PC-9 (cell line): ENCODE results near the gene SRXN1. TPM values are rescaled to one million over a fixed set of nuclear protein-coding genes. Genes with fewer than 3 reads are reported as not detected.

Source experiments
- BruUV-seq: library from RNA; stranded (reverse); fragments of 400-500 nt; replicated peaks from 2 replicates; lab custom pipeline; 2021; lab: Mats Ljungman, UMichigan
- CTCF ChIA-PET: fragments of 300-600 bp; sonication (Branson Sonifier 250); formaldehyde crosslinking; loops from one replicate; lab custom pipeline; 2022; ENCODE audit warnings: antibody characterized with exemption; lab: Charles Lee
- POLR2A ChIA-PET: fragments of 300-600 bp; sonication (Branson Sonifier 250); formaldehyde crosslinking; loops from one replicate; lab custom pipeline; 2022; ENCODE audit warnings: antibody characterized with exemption; ENCODE audit not compliant: unreplicated experiment; lab: Charles Lee
- DNase-seq, 2 experiments: peaks; one replicate each; pipeline versions ENCODE4 v3.0.0 to v3.0.0-alpha.2; 2015 to 2022; ENCODE audit warnings: mixed read lengths in 1 of 2
- H2AFZ ChIP-seq: fragments of 200-600 bp; sonication (generic); 2 replicates; pipeline ENCODE4 v1.8.1; 2017; ENCODE audit warnings: antibody characterized with exemption
- H3F3A ChIP-seq: fragments of 200-600 bp; sonication (generic); 2 replicates; pipeline ENCODE4 v1.8.1; 2017; ENCODE audit warnings: antibody characterized with exemption, mild to moderate bottlenecking, low read depth; ENCODE audit not compliant: insufficient read depth
- H3K27ac ChIP-seq: fragments of 200-600 bp; sonication (generic); 2 replicates; pipeline ENCODE4 v1.6.1; 2016; ENCODE audit warnings: mixed run types
- H3K27me3 ChIP-seq: fragments of 200-600 bp; sonication (generic); 2 replicates; pipeline ENCODE4 v1.6.1; 2016; ENCODE audit warnings: low read depth, mixed run types; ENCODE audit not compliant: insufficient read depth
- H3K36me3 ChIP-seq: fragments of 200-600 bp; sonication (generic); 2 replicates; pipeline ENCODE4 v1.6.1; 2016; ENCODE audit warnings: low read depth, mixed run types
- H3K4me1 ChIP-seq: fragments of 200-600 bp; sonication (generic); replicated peaks from 2 replicates; pipeline ENCODE4 v1.6.1; 2016; ENCODE audit warnings: mixed run types; ENCODE audit not compliant: insufficient read depth
- H3K4me2 ChIP-seq: fragments of 200-600 bp; sonication (generic); 2 replicates; pipeline ENCODE4 v1.6.1; 2017; ENCODE audit warnings: mixed run types
- H3K4me3 ChIP-seq: fragments of 200-600 bp; sonication (generic); 2 replicates; pipeline ENCODE4 v1.6.1; 2016; ENCODE audit warnings: mixed run types
- H3K79me2 ChIP-seq: fragments of 200-600 bp; sonication (generic); 2 replicates; pipeline ENCODE4 v1.6.1; 2017; ENCODE audit warnings: low read depth, mixed run types
- H3K9me2 ChIP-seq: fragments of 200-600 bp; sonication (generic); 2 replicates; pipeline ENCODE4 v1.8.1; 2017; ENCODE audit warnings: mild to moderate bottlenecking; ENCODE audit not compliant: insufficient read depth
- H3K9me3 ChIP-seq: fragments of 200-600 bp; sonication (generic); 2 replicates; pipeline ENCODE4 v1.8.1; 2016; ENCODE audit warnings: low read depth; ENCODE audit not compliant: insufficient read depth
- H4K20me1 ChIP-seq: fragments of 200-600 bp; sonication (generic); 2 replicates; pipeline ENCODE4 v1.8.1; 2017; ENCODE audit not compliant: insufficient read depth
- CTCF ChIP-seq: fragments of 200-600 bp; sonication (generic); conservative IDR thresholded peaks from 2 replicates; pipeline ENCODE4 v1.6.1; 2017; ENCODE audit warnings: mixed run types, antibody characterized with exemption, mild to moderate bottlenecking, moderate library complexity
- EZH2 ChIP-seq: fragments of 200-600 bp; sonication (generic); IDR thresholded peaks from 2 replicates; pipeline ENCODE4 v1.8.0; 2017; ENCODE audit warnings: antibody characterized with exemption, low read depth
- intact Hi-C: fragments of 100-400 bp; cut with micrococcal nuclease; formaldehyde crosslinking; loops from one replicate; pipeline ENCODE4 v1.10.0; 2022; ENCODE audit not compliant: unreplicated experiment
- total RNA-seq: library from RNA; stranded (reverse); gene quantifications from 2 replicates; pipeline ENCODE4 v1.2.3, GENCODE V29; 2021

Gene SRXN1
- total RNA-seq, 1 experiment from 2014 or later, result 204 TPM

- no peak overlapping the region for H3K27ac ChIP-seq
- CTCF ChIA-PET, result interaction anchor here (0.5 kb wide), 1 partner anchor 48 kb away, joined by 3 read pairs; no protein-coding TSS in a partner anchor
- H3K79me2 ChIP-seq, result no peaks in the 10 kb centered on the region
- no peaks in the 10 kb centered on the region for H3K36me3 ChIP-seq
- no peaks in the 10 kb centered on the region for H3K9me3 ChIP-seq
- no peaks in the 10 kb centered on the region for H3K4me1 ChIP-seq
- POLR2A ChIA-PET, result no interaction called here
- H2AFZ ChIP-seq, result no peak overlapping the region
- no peaks in the 10 kb centered on the region for H3K9me2 ChIP-seq
- no TSS peak for BruUV-seq
- TF ChIP-seq CTCF (no peak), EZH2 (no peak)
- H3K4me2 ChIP-seq, result no peak overlapping the region
- H3F3A ChIP-seq, result no peaks in the 10 kb centered on the region
- no peaks in the 10 kb centered on the region; the same call in 1 of the 2 replicates for H4K20me1 ChIP-seq
- no peak overlapping the region for H3K4me3 ChIP-seq
- peaks cover 95% of the 10 kb centered on the region for H3K27me3 ChIP-seq
- peak in 1 of 2 experiments; percentile 17 for DNase-seq
- intact Hi-C loops, result no loop called here
These were observed 39.0 kb upstream of the SRXN1 start for GRCh38 chr20:692044-692443.

- ChIA-PET CTCF (no interaction called here), POLR2A (no interaction called here)
- peak in 1 of 2 experiments; percentile 8 for DNase-seq
- Histone ChIP-seq H3F3A (no peaks in the 10 kb centered on the region), H3K4me3 (no peak overlapping the region), H3K27ac (no peak overlapping the region), H3K4me2 (no peak overlapping the region), H3K36me3 (no peaks in the 10 kb centered on the region), H3K79me2 (no peaks in the 10 kb centered on the region), H2AFZ (no peak overlapping the region), H4K20me1 (no peaks in the 10 kb centered on the region; the same call in 1 of the 2 replicates), H3K27me3 (peaks cover 93% of the 10 kb centered on the region), H3K9me2 (no peaks in the 10 kb centered on the region), H3K4me1 (no peaks in the 10 kb centered on the region), H3K9me3 (no peaks in the 10 kb centered on the region)
- TF ChIP-seq CTCF, result no peak
- TF ChIP-seq EZH2, result no peak
- intact Hi-C loops, result no loop called here
- no TSS peak for BruUV-seq
These were observed 36.9 kb upstream of the SRXN1 start for GRCh38 chr20:689947-690346.

- no peaks in the 10 kb centered on the region for H3K4me1 ChIP-seq
- H2AFZ ChIP-seq, result no peak overlapping the region
- TF ChIP-seq EZH2, result no peak
- no peak for TF ChIP-seq CTCF
- no peaks in the 10 kb centered on the region for H3K36me3 ChIP-seq
- H3F3A ChIP-seq, result no peaks in the 10 kb centered on the region
- H3K4me3 ChIP-seq, result no peak overlapping the region
- no peaks in the 10 kb centered on the region; the same call in 1 of the 2 replicates for H4K20me1 ChIP-seq
- H3K4me2 ChIP-seq, result no peak overlapping the region
- CTCF ChIA-PET, result no interaction called here
- H3K79me2 ChIP-seq, result no peaks in the 10 kb centered on the region
- peak in 1 of 2 experiments; percentile 8 for DNase-seq
- no peak overlapping the region for H3K27ac ChIP-seq
- no TSS peak for BruUV-seq
- H3K9me3 ChIP-seq, result no peaks in the 10 kb centered on the region
- intact Hi-C loops, result no loop called here
- H3K9me2 ChIP-seq, result no peaks in the 10 kb centered on the region
- peaks cover 94% of the 10 kb centered on the region for H3K27me3 ChIP-seq
- POLR2A ChIA-PET, result interaction anchor here (0.6 kb wide), 1 partner anchor 120 kb away, joined by 6 read pairs; no protein-coding TSS in a partner anchor
These were observed 36.3 kb upstream of the SRXN1 start for GRCh38 chr20:689348-689747.
